HK-2 (cell line): ENCODE data around the gene SCFD2.
"Not testable (repeated sequence)": the region's sequence is repeated elsewhere in the genome, so short reads cannot be mapped to it uniquely, and the experiment has no call there.

Experiments used
- DNase-seq: peaks from one replicate; pipeline ENCODE4 v3.0.0-alpha.2; 2018; ENCODE audit not compliant: unreplicated experiment

SCFD2 gene

DNA sequence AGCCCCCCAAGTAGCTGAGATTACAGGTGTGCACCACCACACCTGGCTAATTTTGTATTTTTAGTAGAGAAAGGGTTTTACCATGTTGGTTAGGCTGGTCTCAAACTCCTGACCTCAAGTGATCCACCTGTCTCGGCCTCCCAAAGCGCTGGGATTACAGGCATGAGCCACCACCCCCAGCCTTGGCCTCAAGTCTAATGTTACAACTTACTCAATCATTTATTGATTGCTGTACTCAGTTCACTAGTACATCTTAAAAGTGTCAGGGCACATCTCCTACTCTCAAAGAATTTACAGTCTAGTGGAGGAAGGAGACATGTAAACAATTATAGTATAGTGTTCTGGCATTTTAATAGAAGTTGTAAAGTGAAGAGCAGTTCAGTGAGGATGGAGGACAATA is 19.5 kb downstream of the SCFD2 start:
- DNase-seq = not testable (repeated sequence)

GRCh38 chr4:53340145-53340544 is 25.7 kb downstream of the SCFD2 start:
- not testable (repeated sequence) for DNase-seq

DNA sequence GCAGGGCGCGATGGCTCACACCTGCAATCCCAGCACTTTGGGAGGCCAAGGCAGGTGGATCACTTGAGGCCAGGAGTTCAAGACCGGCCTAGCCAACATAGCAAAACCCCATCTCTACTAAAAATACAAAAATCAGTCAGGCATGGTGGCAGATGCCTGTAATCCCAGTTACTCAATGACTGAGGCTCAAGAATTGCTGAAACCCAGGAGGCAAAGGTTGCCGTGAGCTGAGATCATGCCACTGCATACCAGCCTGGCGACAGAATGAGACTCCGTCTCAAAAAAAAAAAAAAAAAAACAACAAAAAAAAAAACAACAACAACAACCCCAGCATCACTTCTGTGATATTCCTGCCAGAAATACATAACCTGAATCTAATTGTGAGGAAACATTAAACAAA is 30.9 kb downstream of the SCFD2 start:
- DNase-seq = peak; percentile 8

- DNase-seq = no peak
Measured at GRCh38 chr4:53326535-53326934, 39.3 kb downstream of the SCFD2 start.

- DNase-seq = no peak
Measured at GRCh38 chr4:53322696-53323095, 43.2 kb downstream of the SCFD2 start.

- DNase-seq = no peak
Measured at GRCh38 chr4:53321984-53322289, 43.9 kb downstream of the SCFD2 start.

GRCh38 chr4:53321151-53321983 is 44.5 kb downstream of the SCFD2 start:
- no peak for DNase-seq

DNA sequence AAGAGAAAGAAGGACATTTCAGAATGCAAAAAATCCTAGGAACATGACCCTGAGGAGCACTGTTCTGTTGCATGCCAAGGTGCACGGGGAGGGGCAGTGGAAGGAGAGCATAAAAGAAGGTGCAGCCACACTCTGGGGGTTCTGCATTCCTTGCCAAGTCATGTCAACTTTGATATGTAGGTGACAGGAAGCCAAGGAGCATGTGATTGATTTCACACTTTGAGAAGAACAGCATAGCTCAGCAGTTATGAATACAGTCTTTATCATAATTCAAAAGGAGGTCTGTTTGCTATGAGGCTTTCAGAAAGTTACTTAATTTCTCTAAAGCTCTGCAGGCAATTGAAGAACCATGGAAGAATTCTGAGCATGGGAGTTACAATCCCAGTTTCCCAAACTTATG is 50.6 kb downstream of the SCFD2 start:
- DNase-seq = no peak

DNA sequence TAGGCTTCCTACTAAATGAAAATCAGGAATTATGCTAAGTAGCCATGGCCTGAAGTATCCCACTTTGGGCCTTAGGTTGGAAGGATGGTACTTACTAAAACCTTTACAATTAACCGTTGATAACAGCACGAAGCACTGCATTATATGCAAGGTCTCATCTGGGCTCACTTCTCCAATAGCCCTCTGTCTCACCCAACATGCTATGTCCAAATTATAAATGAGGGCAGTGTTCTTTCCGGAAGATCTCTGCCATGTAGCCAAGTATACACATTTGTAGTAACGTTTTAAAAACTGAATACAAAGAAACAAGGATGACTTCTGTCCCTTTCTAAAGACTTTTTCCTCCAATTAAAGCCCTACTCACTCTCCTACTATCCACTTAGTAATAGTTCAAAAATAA is 51.6 kb downstream of the SCFD2 start:
- no peak for DNase-seq

GRCh38 chr4:53313510-53313909 is 52.4 kb downstream of the SCFD2 start:
- DNase-seq = no peak

- no peak for DNase-seq
Measured at GRCh38 chr4:53309321-53310040, 56.4 kb downstream of the SCFD2 start.

DNA sequence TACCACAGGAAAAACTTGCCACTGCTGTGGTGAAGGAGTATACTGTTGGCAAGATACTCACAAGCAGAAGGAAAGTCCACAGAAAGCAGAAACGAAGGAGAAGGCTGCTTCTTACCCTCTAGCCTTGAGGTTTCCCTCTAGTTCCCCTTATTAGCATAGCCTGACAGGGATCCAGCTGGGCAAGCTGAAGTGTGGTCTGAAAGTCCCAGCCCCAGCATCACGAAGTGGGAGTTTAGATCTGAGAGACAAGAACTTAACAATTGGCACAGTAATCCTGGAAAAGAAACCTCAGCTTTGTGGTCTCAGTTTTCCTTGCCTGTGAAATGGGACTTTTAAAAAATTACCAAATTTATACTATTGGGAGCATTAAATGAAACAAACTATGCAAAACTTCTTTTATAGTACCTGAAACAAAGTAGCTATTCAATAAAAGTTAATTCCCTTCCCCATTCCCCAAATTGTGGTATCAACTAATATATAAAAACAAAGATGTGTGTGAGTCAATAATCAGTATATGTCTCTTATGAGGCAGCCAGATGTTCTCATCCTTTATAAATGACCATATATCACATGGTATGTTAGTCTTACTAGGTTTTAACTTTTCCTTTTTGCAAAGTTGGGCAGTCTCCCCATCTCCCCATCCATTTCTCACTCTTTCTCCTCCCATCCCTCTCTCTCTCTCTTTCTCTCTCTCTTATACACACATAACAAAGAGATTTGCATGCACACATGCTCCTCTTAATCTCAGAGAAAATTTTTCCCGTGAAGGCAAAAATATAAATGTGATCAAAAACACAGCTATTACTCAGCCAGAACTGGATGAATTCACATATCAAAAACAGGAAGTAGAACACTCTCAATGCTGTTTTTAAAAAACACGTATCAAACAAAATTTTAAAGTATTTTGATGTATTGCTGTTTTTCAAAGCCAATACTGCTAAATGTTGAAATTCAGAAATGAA is 57.8 kb downstream of the SCFD2 start:
- no peak for DNase-seq

- DNase-seq = no peak
Measured at GRCh38 chr4:53307210-53307609, 58.7 kb downstream of the SCFD2 start.

DNA sequence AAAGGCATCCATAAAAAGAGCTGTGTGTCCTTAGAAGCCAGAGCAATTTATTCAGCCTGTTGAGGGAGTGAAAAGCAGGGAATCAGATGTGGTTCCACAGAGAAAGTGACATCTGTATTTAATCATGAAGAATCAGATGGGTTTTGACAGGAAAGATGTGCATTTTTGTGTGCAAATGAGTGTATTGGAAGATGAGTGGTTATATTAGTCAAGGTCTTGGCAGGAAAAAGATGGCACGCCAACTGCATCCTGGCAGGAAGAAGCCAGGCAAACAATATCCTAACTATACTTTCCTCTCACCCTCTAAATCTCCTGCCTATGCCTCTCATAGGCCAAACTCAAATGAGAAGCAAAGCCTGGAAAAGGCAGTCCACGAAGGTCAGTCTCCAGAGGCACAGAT is 59.1 kb downstream of the SCFD2 start:
- DNase-seq = no peak

DNA sequence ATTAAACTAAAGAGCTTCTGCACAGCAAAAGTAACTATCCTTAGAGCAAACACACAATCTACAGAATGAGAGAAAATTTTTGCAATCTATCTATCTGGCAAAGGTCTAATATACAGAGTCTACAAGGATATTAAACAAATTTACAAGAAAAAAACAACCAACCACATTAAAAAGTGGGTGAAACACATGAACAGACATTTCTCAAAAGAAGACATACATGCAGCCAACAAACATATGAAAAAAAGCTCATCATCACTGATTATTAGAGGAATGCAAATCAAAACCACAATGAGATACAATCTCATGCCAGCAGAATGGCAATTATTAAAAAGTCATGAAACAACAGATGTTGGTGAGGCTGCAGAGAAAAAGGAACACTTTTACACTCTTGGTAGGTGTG is 73.7 kb downstream of the SCFD2 start:
- not testable (repeated sequence) for DNase-seq

DNA sequence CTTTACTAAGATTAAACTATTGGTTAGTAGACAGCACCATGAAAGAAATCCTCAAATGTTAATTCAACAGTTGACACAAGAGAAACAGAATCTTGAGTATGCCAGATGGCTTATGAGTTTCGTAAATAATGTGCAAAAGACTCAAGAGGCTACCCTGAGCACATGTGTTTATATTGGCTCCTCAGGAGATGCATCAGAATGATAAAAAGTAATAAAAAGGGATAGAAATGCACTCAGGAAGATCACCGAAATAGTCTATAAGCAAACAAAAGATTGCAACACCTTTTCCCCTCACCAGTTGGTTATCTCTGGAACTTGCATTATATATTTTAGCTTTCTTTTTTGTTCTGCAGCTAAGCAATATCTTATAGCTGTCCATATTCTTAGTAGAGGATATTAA is 84.4 kb downstream of the SCFD2 start:
- DNase-seq = no peak

GRCh38 chr4:53280846-53281245 is 85.0 kb downstream of the SCFD2 start:
- no peak for DNase-seq

DNA sequence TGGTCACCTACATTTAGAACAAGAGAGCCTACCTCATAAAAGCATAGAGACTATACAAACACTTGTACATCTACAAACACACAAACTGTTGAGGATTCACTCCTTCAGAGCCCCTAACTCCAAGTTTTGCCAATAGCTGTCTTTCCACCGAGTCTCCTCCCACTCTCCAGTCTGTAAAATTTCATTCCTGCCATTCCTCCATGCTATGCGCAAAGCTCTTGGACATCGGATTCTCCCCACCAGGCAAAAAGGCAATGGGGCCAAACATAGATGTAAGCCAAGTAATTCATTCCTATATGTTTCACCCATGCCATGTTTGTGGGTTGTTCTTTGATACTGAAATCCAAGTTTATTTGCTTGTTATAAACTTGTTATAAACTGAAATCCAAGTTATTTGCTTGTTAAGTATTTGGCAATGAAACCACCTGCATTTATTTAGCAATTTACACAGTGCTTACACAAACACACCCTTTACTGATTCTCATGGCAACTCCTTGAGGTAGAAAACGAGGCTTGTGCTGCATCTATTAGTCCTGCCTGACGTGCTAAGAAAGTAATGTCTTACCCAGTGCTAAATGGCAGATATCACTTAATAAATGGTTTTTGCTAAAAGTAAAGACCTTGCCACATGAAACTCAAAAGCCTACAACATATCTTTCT is 91.1 kb downstream of the SCFD2 start:
- DNase-seq = no peak

DNA sequence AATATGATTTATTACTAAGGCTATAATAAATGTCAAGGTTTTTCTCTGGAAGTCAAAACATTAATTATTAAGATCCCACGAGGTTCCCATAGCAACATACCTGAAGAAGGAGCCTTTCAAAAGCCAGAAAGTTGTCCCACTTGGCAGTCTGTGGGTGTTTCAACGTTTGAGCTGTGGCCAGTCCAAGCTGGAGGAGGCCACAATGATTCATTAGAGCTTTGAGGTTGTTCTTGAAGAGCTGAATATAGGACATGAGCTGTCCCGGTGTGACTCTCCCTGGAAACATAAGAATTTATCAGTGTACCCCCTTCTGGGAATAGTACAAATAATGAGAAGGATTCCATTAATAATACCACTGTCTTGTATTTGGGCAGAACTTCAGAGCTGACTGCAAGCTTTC is 92.1 kb downstream of the SCFD2 start:
- DNase-seq = no peak

GRCh38 chr4:53267026-53267425 is 98.8 kb downstream of the SCFD2 start:
- no peak for DNase-seq

- DNase-seq = not testable (repeated sequence)
Measured at GRCh38 chr4:53255986-53256385, 109.9 kb downstream of the SCFD2 start.

DNA sequence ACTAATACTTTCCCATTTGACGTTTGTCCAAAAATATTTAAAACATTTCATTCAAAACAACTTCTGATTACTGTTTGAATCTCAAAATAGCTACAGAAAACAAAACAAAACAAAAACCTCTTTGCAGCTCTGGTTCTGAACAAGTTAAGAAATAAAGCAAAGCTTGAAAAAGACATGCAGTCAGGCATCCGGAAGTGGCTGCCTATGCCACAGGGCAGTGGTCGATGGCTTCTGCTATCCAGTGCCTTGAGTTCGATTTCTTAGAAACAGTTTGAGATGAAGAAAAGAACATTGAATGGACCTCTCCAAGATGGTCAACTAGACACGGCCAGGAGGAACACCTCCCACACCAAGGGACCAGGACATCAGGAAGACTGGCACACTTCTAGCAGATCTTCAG is 125.3 kb downstream of the SCFD2 start:
- no peak for DNase-seq
